Measurements from ENCODE around the gene PGF.
A peak's percentile ranks its signal among the peaks of the same experiment; 100 is the strongest.

Gene PGF

DNA sequence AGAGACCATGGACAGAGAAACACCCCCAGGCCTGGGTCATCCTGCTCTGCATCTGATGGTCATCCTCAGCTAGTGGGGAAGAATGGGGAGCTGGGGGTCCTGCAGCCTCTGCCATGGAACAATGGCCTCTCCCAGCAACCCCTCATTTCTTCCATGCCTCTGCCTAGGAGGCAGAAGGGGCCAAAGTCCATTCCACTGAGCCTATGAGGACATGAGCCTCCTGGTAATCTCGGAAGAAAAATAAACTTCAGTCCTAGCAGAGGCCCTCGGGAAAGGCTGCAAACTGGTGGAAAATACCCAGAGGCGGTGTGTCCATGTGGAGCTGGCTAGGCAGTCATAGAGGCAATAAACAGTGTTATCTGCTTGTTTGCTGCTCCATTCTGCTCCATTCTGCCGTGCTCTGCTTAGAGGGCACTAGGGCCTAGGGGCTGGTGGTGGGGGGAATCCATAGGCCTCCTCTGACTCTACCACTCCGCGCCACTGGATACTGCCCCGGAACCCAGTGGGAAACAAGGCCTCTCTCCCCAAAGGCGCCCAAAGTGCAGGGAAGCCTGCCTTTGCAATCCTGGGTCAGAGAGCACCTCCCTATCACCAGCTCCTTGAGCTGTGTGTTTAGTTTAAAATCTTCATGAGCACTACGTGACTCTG, 4.5 kb downstream of the PGF start (continued):
- TF ChIP-seq, protein P1, sequence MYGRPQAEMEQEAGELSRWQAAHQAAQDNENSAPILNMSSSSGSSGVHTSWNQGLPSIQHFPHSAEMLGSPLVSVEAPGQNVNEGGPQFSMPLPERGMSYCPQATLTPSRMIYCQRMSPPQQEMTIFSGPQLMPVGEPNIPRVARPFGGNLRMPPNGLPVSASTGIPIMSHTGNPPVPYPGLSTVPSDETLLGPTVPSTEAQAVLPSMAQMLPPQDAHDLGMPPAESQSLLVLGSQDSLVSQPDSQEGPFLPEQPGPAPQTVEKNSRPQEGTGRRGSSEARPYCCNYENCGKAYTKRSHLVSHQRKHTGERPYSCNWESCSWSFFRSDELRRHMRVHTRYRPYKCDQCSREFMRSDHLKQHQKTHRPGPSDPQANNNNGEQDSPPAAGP (tag by site-specific recombination; IDR thresholded peaks at IDR 0.05) = no peak
- TF ChIP-seq ZNF701 (tag by site-specific recombination; IDR thresholded peaks at IDR 0.05) = no peak
- TF ChIP-seq ZNF626 (tag by site-specific recombination; IDR thresholded peaks at IDR 0.05) = no peak
- TF ChIP-seq FEZF1 (tag by site-specific recombination; IDR thresholded peaks at IDR 0.05) = peak; percentile 27; the same call in 1 of the 2 replicates
- TF ChIP-seq, protein P2, sequence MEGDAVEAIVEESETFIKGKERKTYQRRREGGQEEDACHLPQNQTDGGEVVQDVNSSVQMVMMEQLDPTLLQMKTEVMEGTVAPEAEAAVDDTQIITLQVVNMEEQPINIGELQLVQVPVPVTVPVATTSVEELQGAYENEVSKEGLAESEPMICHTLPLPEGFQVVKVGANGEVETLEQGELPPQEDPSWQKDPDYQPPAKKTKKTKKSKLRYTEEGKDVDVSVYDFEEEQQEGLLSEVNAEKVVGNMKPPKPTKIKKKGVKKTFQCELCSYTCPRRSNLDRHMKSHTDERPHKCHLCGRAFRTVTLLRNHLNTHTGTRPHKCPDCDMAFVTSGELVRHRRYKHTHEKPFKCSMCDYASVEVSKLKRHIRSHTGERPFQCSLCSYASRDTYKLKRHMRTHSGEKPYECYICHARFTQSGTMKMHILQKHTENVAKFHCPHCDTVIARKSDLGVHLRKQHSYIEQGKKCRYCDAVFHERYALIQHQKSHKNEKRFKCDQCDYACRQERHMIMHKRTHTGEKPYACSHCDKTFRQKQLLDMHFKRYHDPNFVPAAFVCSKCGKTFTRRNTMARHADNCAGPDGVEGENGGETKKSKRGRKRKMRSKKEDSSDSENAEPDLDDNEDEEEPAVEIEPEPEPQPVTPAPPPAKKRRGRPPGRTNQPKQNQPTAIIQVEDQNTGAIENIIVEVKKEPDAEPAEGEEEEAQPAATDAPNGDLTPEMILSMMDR (tag by site-specific recombination; IDR thresholded peaks at IDR 0.05) = no peak
- TF ChIP-seq, protein P3, sequence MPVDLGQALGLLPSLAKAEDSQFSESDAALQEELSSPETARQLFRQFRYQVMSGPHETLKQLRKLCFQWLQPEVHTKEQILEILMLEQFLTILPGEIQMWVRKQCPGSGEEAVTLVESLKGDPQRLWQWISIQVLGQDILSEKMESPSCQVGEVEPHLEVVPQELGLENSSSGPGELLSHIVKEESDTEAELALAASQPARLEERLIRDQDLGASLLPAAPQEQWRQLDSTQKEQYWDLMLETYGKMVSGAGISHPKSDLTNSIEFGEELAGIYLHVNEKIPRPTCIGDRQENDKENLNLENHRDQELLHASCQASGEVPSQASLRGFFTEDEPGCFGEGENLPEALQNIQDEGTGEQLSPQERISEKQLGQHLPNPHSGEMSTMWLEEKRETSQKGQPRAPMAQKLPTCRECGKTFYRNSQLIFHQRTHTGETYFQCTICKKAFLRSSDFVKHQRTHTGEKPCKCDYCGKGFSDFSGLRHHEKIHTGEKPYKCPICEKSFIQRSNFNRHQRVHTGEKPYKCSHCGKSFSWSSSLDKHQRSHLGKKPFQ (tag by site-specific recombination; IDR thresholded peaks at IDR 0.05) = 0 out of 2 replicates have a peak, but pooled peaks have one; percentile 20
- no peak for TF ChIP-seq OSR2 (tag by site-specific recombination; IDR thresholded peaks at IDR 0.05)
- no peak for TF ChIP-seq SCRT2 (tag by site-specific recombination; IDR thresholded peaks at IDR 0.05)
- TF ChIP-seq ZFP37 (tag by site-specific recombination; IDR thresholded peaks at IDR 0.05) = no peak
- TF ChIP-seq, protein P4, sequence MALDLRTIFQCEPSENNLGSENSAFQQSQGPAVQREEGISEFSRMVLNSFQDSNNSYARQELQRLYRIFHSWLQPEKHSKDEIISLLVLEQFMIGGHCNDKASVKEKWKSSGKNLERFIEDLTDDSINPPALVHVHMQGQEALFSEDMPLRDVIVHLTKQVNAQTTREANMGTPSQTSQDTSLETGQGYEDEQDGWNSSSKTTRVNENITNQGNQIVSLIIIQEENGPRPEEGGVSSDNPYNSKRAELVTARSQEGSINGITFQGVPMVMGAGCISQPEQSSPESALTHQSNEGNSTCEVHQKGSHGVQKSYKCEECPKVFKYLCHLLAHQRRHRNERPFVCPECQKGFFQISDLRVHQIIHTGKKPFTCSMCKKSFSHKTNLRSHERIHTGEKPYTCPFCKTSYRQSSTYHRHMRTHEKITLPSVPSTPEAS (tag by site-specific recombination; IDR thresholded peaks at IDR 0.05) = no peak
- TF ChIP-seq, protein P5, sequence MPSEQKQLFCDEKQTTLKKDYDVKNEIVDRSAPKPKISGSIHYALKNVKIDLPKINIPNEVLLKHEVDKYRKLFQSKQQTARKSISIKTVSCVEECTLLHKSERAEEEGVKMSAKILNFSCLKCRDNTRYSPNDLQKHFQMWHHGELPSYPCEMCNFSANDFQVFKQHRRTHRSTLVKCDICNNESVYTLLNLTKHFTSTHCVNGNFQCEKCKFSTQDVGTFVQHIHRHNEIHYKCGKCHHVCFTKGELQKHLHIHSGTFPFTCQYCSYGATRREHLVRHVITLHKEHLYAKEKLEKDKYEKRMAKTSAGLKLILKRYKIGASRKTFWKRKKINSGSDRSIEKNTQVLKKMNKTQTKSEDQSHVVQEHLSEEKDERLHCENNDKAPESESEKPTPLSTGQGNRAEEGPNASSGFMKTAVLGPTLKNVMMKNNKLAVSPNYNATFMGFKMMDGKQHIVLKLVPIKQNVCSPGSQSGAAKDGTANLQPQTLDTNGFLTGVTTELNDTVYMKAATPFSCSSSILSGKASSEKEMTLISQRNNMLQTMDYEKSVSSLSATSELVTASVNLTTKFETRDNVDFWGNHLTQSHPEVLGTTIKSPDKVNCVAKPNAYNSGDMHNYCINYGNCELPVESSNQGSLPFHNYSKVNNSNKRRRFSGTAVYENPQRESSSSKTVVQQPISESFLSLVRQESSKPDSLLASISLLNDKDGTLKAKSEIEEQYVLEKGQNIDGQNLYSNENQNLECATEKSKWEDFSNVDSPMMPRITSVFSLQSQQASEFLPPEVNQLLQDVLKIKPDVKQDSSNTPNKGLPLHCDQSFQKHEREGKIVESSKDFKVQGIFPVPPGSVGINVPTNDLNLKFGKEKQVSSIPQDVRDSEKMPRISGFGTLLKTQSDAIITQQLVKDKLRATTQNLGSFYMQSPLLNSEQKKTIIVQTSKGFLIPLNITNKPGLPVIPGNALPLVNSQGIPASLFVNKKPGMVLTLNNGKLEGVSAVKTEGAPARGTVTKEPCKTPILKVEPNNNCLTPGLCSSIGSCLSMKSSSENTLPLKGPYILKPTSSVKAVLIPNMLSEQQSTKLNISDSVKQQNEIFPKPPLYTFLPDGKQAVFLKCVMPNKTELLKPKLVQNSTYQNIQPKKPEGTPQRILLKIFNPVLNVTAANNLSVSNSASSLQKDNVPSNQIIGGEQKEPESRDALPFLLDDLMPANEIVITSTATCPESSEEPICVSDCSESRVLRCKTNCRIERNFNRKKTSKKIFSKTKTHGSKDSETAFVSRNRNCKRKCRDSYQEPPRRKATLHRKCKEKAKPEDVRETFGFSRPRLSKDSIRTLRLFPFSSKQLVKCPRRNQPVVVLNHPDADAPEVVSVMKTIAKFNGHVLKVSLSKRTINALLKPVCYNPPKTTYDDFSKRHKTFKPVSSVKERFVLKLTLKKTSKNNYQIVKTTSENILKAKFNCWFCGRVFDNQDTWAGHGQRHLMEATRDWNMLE (tag by site-specific recombination; conservative IDR thresholded peaks at IDR 0.05; ENCODE audit: low read depth) = no peak
- no peak for TF ChIP-seq ZSCAN30 (tag by site-specific recombination; IDR thresholded peaks at IDR 0.05)
- TF ChIP-seq SALL2 (tag by site-specific recombination; IDR thresholded peaks at IDR 0.05; ENCODE audit: borderline replicate concordance) = no peak
- TF ChIP-seq ZNF785 (tag by site-specific recombination; IDR thresholded peaks at IDR 0.05) = no peak
- TF ChIP-seq, protein P6, sequence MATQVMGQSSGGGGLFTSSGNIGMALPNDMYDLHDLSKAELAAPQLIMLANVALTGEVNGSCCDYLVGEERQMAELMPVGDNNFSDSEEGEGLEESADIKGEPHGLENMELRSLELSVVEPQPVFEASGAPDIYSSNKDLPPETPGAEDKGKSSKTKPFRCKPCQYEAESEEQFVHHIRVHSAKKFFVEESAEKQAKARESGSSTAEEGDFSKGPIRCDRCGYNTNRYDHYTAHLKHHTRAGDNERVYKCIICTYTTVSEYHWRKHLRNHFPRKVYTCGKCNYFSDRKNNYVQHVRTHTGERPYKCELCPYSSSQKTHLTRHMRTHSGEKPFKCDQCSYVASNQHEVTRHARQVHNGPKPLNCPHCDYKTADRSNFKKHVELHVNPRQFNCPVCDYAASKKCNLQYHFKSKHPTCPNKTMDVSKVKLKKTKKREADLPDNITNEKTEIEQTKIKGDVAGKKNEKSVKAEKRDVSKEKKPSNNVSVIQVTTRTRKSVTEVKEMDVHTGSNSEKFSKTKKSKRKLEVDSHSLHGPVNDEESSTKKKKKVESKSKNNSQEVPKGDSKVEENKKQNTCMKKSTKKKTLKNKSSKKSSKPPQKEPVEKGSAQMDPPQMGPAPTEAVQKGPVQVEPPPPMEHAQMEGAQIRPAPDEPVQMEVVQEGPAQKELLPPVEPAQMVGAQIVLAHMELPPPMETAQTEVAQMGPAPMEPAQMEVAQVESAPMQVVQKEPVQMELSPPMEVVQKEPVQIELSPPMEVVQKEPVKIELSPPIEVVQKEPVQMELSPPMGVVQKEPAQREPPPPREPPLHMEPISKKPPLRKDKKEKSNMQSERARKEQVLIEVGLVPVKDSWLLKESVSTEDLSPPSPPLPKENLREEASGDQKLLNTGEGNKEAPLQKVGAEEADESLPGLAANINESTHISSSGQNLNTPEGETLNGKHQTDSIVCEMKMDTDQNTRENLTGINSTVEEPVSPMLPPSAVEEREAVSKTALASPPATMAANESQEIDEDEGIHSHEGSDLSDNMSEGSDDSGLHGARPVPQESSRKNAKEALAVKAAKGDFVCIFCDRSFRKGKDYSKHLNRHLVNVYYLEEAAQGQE (tag by site-specific recombination; IDR thresholded peaks at IDR 0.05) = peak; percentile 74
- no peak for TF ChIP-seq BCL11A (tag by site-specific recombination; IDR thresholded peaks at IDR 0.05; ENCODE audit: low read depth)
- TF ChIP-seq KLF10 (tag by site-specific recombination; IDR thresholded peaks at IDR 0.05) = no peak
